Glutamatergic neuron (in vitro differentiated cells): ENCODE data around the gene DMBX1. TPM values are rescaled to one million over a fixed set of nuclear protein-coding genes. Genes with fewer than 3 reads are reported as not detected.

Experiments
- DNase-seq: peaks from one replicate; pipeline ENCODE4 v3.0.0; 2022
- H3K27ac Mint-ChIP-seq: one replicate; pipeline ENCODE4 v1.8.0; 2020; ENCODE audit warnings: mild to moderate bottlenecking, mixed read lengths, inconsistent platforms; ENCODE audit not compliant: unreplicated experiment
- H3K27me3 Mint-ChIP-seq: one replicate; pipeline ENCODE4 v1.8.0; 2020; ENCODE audit warnings: mild to moderate bottlenecking, moderate library complexity, mixed read lengths, inconsistent platforms; ENCODE audit not compliant: unreplicated experiment
- H3K36me3 Mint-ChIP-seq: one replicate; pipeline ENCODE4 v1.8.0; 2020; ENCODE audit warnings: mild to moderate bottlenecking, mixed read lengths, inconsistent platforms; ENCODE audit not compliant: unreplicated experiment
- H3K4me1 Mint-ChIP-seq: one replicate; pipeline ENCODE4 v1.8.0; 2020; ENCODE audit warnings: mild to moderate bottlenecking, low read depth, mixed read lengths, inconsistent platforms; ENCODE audit not compliant: unreplicated experiment
- H3K4me3 Mint-ChIP-seq: one replicate; pipeline ENCODE4 v1.8.0; 2020; ENCODE audit warnings: mild to moderate bottlenecking, mixed read lengths, inconsistent platforms; ENCODE audit not compliant: unreplicated experiment
- H3K9me3 Mint-ChIP-seq: one replicate; pipeline ENCODE4 v1.8.0; 2020; ENCODE audit warnings: mild to moderate bottlenecking, moderate library complexity, mixed read lengths, inconsistent platforms; ENCODE audit not compliant: unreplicated experiment
- CTCF ChIP-seq: fragments of 200-600 bp; sonication (generic); IDR thresholded peaks from one replicate; pipeline ENCODE4 v1.5.0; 2021; ENCODE audit not compliant: partially characterized antibody, unreplicated experiment
- total RNA-seq: library from RNA; stranded (reverse); fragmentation: NEBNext Ultra II Directional; extraction: Animal tissue kit (Norgen Biotek cat#: 25700); gene quantifications from one replicate; pipeline ENCODE4 v1.2.1, GENCODE V29; 2021; ENCODE audit not compliant: unreplicated experiment

The DMBX1 gene
- total RNA-seq, 1 donor from 2014 or later = not detected

GRCh38 chr1:46471848-46472492 lies 17.7 kb upstream of the DMBX1 start:
- H3K4me1 Mint-ChIP-seq = peaks cover 1% of the 10 kb centered on the region
- DNase-seq = no peak
- no peak overlapping the region for H3K27ac Mint-ChIP-seq
- H3K4me3 Mint-ChIP-seq = no peak overlapping the region
- H3K36me3 Mint-ChIP-seq = no peaks in the 10 kb centered on the region
- no peak for TF ChIP-seq CTCF
- peaks cover 6% of the 10 kb centered on the region for H3K9me3 Mint-ChIP-seq
- H3K27me3 Mint-ChIP-seq = peaks cover 21% of the 10 kb centered on the region

- no peaks in the 10 kb centered on the region for H3K4me1 Mint-ChIP-seq
Measured at GRCh38 chr1:46472498-46473181, 17.0 kb upstream of the DMBX1 start.

GRCh38 chr1:46473991-46474390 lies 15.6 kb upstream of the DMBX1 start:
- Mint-ChIP-seq H3K9me3 (peaks cover 3% of the 10 kb centered on the region), H3K27ac (no peak overlapping the region), H3K4me3 (no peak overlapping the region), H3K27me3 (peaks cover 13% of the 10 kb centered on the region), H3K36me3 (no peaks in the 10 kb centered on the region), H3K4me1 (no peaks in the 10 kb centered on the region)
- no peak for TF ChIP-seq CTCF
- DNase-seq = no peak

More at GRCh38 chr1:46472498-46473181, 17.0 kb upstream of the DMBX1 start:
- Mint-ChIP-seq H3K36me3 (no peaks in the 10 kb centered on the region), H3K9me3 (peaks cover 5% of the 10 kb centered on the region), H3K27me3 (peaks cover 17% of the 10 kb centered on the region), H3K4me3 (no peak overlapping the region), H3K27ac (no peak overlapping the region)
- no peak for TF ChIP-seq CTCF
- DNase-seq = no peak

GRCh38 chr1:46474570-46474969 lies 15.1 kb upstream of the DMBX1 start:
- peaks cover 11% of the 10 kb centered on the region for H3K27me3 Mint-ChIP-seq
- no peaks in the 10 kb centered on the region for H3K4me1 Mint-ChIP-seq
- no peak for DNase-seq
- H3K4me3 Mint-ChIP-seq = no peak overlapping the region
- TF ChIP-seq CTCF = no peak
- H3K27ac Mint-ChIP-seq = no peak overlapping the region
- peaks cover 3% of the 10 kb centered on the region for H3K9me3 Mint-ChIP-seq
- no peaks in the 10 kb centered on the region for H3K36me3 Mint-ChIP-seq

- no peak for TF ChIP-seq CTCF
- Mint-ChIP-seq H3K27ac (no peak overlapping the region), H3K9me3 (peaks cover 1% of the 10 kb centered on the region), H3K4me1 (no peaks in the 10 kb centered on the region), H3K36me3 (no peaks in the 10 kb centered on the region), H3K4me3 (no peak overlapping the region), H3K27me3 (peaks cover 7% of the 10 kb centered on the region)
- no peak for DNase-seq
Measured at GRCh38 chr1:46476673-46477072, 13.0 kb upstream of the DMBX1 start.
